ENCODE results near the gene MRPL27.

The MRPL27 gene

DNA sequence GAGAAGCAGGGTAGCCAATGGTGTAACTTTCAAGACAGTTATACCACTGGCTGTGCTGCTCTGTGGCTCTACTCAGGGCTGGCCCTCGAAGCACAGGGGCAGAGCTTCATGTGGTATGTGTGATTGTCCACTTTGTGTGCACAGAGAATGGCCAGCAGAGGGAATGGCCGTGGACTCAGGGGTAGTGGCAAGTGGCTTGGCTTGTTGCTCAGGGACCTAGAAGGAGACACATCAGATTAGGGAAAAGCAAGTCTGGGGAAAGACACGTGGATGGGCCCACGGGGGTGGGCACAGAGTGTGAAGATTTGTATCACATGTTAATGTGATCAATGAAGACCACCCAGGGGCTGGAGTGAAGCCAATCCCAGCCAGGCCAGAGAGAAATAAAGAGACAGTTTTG, 47.1 kb downstream of the MRPL27 start:
- H3K27ac ChIP-seq (ENCODE audit: low read depth, low read length) = no peak overlapping the region
- no peaks in the 10 kb centered on the region for H3K9me3 ChIP-seq (ENCODE audit: control insufficient read depth, insufficient read depth, low read length)
- H3K4me3 ChIP-seq (ENCODE audit: low read depth, low read length) = no peak overlapping the region
- H3K36me3 ChIP-seq (ENCODE audit: control insufficient read depth, insufficient read depth, low read length) = no peaks in the 10 kb centered on the region
- H3K9ac ChIP-seq (ENCODE audit: low read depth, low read length) = no peak overlapping the region
- H3K4me1 ChIP-seq (ENCODE audit: control insufficient read depth, insufficient read depth, low read length) = no peaks in the 10 kb centered on the region
- no peaks in the 10 kb centered on the region for H3K27me3 ChIP-seq (ENCODE audit: control insufficient read depth, insufficient read depth, low read length)

DNA sequence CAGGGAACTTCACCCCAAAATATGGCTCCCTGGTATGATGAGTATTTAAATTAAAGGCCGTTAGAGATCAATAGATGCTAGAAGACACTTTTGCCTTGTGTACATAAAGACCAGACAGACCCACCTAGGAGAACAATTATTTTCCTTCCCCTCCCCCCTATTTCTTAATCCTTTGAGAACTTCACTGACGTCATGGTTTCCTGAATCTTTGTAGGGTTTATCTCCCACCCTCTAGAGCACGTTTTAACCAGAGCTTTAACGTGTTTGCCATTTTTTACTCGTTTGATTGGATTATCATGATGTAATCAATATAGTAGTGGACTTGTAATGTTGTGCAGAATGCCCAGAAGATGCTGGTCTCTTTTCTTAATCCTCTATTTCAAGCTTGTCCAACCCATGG, 49.9 kb downstream of the MRPL27 start:
- no peak overlapping the region for H3K27ac ChIP-seq (ENCODE audit: low read depth, low read length)
- no peak overlapping the region for H3K4me3 ChIP-seq (ENCODE audit: low read depth, low read length)
- H3K36me3 ChIP-seq (ENCODE audit: control insufficient read depth, insufficient read depth, low read length) = no peaks in the 10 kb centered on the region
- no peaks in the 10 kb centered on the region for H3K9me3 ChIP-seq (ENCODE audit: control insufficient read depth, insufficient read depth, low read length)
- no peak overlapping the region for H3K9ac ChIP-seq (ENCODE audit: low read depth, low read length)
- no peaks in the 10 kb centered on the region for H3K27me3 ChIP-seq (ENCODE audit: control insufficient read depth, insufficient read depth, low read length)
- peaks cover 15% of the 10 kb centered on the region for H3K4me1 ChIP-seq (ENCODE audit: control insufficient read depth, insufficient read depth, low read length)

DNA sequence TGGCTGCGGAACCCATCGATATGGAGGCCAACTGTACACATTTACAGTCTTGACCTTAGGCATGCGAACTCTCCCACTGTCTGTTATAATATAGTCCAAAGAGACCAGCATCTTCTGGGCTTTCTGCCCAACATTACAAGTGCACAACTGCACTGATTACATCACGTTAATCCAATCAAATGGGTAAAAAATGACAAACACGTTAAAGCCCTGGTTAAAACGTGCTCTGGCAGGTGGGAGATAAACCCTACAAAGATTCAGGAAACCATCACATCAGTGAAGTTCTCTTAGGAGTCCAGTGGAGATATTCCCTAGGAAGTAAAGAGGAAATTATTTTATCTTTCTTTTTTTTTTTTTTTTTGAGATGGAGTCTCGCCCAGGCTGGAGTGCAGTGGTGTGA, 50.7 kb downstream of the MRPL27 start:
- no peak overlapping the region for H3K27ac ChIP-seq (ENCODE audit: low read depth, low read length)
- no peaks in the 10 kb centered on the region for H3K27me3 ChIP-seq (ENCODE audit: control insufficient read depth, insufficient read depth, low read length)
- no peak overlapping the region for H3K9ac ChIP-seq (ENCODE audit: low read depth, low read length)
- no peak overlapping the region for H3K4me3 ChIP-seq (ENCODE audit: low read depth, low read length)
- peaks cover 15% of the 10 kb centered on the region for H3K4me1 ChIP-seq (ENCODE audit: control insufficient read depth, insufficient read depth, low read length)
- H3K36me3 ChIP-seq (ENCODE audit: control insufficient read depth, insufficient read depth, low read length) = no peaks in the 10 kb centered on the region
- H3K9me3 ChIP-seq (ENCODE audit: control insufficient read depth, insufficient read depth, low read length) = no peaks in the 10 kb centered on the region

DNA sequence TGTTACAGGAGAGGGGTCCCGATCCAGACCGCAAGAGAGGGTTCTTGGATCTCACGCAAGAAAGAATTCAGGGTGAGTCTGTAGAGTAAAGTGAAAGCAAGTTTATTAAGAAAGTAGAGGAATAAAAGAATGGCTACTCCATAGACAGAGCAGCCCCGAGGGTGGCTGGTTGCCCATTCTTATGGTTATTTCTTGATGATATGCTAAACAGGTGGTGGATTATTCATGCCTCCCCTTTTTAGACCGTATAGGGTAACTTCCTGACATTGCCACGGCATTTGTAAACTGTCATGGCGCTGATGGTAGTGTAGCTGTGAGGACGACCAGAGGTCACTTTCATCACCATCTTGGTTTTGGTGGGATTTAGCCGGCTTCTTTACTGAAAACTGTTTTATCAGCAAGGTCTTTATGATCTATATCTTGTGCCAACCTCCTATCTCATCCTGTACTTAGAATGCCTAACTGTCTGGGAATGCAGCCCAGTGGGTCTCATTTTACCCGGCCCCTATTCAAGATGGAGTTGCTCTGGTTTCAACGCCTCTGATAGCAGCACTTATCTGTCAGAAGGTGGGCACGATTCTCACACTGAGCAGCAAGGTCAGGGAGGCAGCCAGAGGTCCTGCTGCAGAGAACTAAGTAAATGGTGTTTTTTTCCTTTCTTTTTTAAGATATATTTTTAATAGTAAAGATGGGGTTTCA, 53.5 kb downstream of the MRPL27 start:
- peak overlapping the region; percentile 17 for H3K27ac ChIP-seq (ENCODE audit: low read depth, low read length)
- H3K36me3 ChIP-seq (ENCODE audit: control insufficient read depth, insufficient read depth, low read length) = no peaks in the 10 kb centered on the region
- no peaks in the 10 kb centered on the region for H3K27me3 ChIP-seq (ENCODE audit: control insufficient read depth, insufficient read depth, low read length)

DNA sequence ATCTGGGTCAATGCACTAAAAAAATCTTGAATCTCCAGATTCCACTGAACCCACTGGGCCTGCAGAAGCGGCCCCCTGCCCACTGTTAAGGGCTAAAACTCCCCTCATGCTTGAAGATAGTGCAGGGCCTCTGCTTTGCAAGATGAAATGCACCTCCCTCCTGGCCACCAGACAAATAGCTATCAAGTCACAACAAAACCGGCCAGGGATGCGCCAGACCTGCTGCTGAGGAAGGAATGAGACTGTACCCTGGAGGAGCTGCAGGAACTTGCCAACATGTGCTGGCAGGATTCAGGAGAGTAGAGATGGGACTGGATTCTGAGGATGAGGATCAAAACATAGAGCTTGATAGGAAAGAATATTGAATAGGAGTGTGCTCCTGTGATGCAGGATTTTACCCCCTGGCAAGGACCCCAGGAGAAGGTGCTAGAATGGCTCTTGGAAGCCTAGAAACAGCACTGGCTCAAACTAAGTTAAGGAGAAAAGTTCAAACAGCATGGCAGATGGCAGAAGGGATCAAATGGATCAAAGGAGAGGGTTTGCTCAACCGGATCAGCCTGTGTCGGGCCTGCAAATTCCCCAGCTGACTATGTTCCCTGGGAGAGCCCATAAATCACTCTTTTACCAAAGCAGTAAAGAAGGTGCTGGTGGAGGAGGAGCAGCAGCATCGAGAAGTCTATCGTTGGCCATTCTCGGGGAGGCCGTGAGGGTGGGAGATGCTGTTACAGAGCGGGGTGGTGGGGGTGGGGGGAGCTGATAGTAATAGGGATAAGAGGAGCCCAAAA, 54.3 kb downstream of the MRPL27 start:
- H3K4me1 ChIP-seq (ENCODE audit: control insufficient read depth, insufficient read depth, low read length) = peaks cover 15% of the 10 kb centered on the region
- peak overlapping the region; percentile 17 for H3K27ac ChIP-seq (ENCODE audit: low read depth, low read length)
- H3K36me3 ChIP-seq (ENCODE audit: control insufficient read depth, insufficient read depth, low read length) = no peaks in the 10 kb centered on the region
- H3K9ac ChIP-seq (ENCODE audit: low read depth, low read length) = no peak overlapping the region
- no peaks in the 10 kb centered on the region for H3K9me3 ChIP-seq (ENCODE audit: control insufficient read depth, insufficient read depth, low read length)
- no peaks in the 10 kb centered on the region for H3K27me3 ChIP-seq (ENCODE audit: control insufficient read depth, insufficient read depth, low read length)
- H3K4me3 ChIP-seq (ENCODE audit: low read depth, low read length) = no peak overlapping the region

More for the DNA sequence above, 53.5 kb downstream of the MRPL27 start:
- Histone ChIP-seq H3K9ac (ENCODE audit: low read depth, low read length) (no peak overlapping the region), H3K4me3 (ENCODE audit: low read depth, low read length) (no peak overlapping the region), H3K4me1 (ENCODE audit: control insufficient read depth, insufficient read depth, low read length) (peaks cover 15% of the 10 kb centered on the region), H3K9me3 (ENCODE audit: control insufficient read depth, insufficient read depth, low read length) (no peaks in the 10 kb centered on the region)
